H1 (cell line): Measurements from ENCODE around the gene CASP8AP2. TPM values are rescaled to one million over a fixed set of nuclear protein-coding genes. Genes with fewer than 3 reads are reported as not detected.

Experiments used
- CTCF ChIA-PET: fragments of 300-600 bp; sonication (Branson Sonifier 250); formaldehyde crosslinking; loops from one replicate; lab custom pipeline; 2021; ENCODE audit not compliant: partially characterized antibody; lab: Charles Lee
- POLR2A ChIA-PET: fragments of 300-600 bp; sonication (Branson Sonifier 250); formaldehyde crosslinking; loops from one replicate; lab custom pipeline; 2021; ENCODE audit warnings: inconsistent platforms; ENCODE audit not compliant: partially characterized antibody; lab: Charles Lee
- DNase-seq, 2 experiments: peaks; one replicate each; pipeline versions ENCODE4 v3.0.0 to v3.0.0-alpha.2; 2010 to 2022; ENCODE audit warnings: low spot score in 2 of 2, low read depth in 1 of 2, mixed read lengths in 1 of 2
- FAIRE-seq: peaks from 2 replicates; lab custom pipeline; 2011; peaks lifted over from hg19 to GRCh38; lab: Jason Lieb, UNC
- H2AFZ ChIP-seq: 2 replicates; pipeline ENCODE4 v1.8.1; 2012; ENCODE audit warnings: low read length, inconsistent platforms
- H2AK5ac ChIP-seq: 2 replicates; pipeline ENCODE4 v1.6.1; 2013; ENCODE audit warnings: low read depth, low read length
- H2BK120ac ChIP-seq: replicated peaks from 2 replicates; pipeline ENCODE3; 2013; ENCODE audit warnings: low read depth, low read length, inconsistent platforms
- H2BK12ac ChIP-seq: 2 replicates; pipeline ENCODE4 v1.6.1; 2013; ENCODE audit warnings: low read depth, low read length
- H2BK15ac ChIP-seq: 2 replicates; pipeline ENCODE4 v1.6.1; 2013; ENCODE audit warnings: low read length
- H2BK20ac ChIP-seq: 2 replicates; pipeline ENCODE4 v1.6.1; 2013; ENCODE audit warnings: low read length
- H2BK5ac ChIP-seq: 2 replicates; pipeline ENCODE4 v1.6.1; 2013; ENCODE audit warnings: low read depth, low read length
- H3K14ac ChIP-seq: 2 replicates; pipeline ENCODE4 v1.6.1; 2013; ENCODE audit warnings: inconsistent platforms; ENCODE audit not compliant: insufficient read length
- H3K18ac ChIP-seq: 2 replicates; pipeline ENCODE4 v1.6.1; 2013; ENCODE audit warnings: low read length; ENCODE audit errors: extremely low read depth
- H3K23ac ChIP-seq: 2 replicates; pipeline ENCODE4 v1.6.1; 2013; ENCODE audit warnings: inconsistent platforms; ENCODE audit not compliant: insufficient read length
- H3K23me2 ChIP-seq: 2 replicates; pipeline ENCODE4 v1.6.1; 2013; ENCODE audit warnings: low read depth, low read length
- H3K27ac ChIP-seq: 2 replicates; pipeline ENCODE4 v1.6.1; 2011; ENCODE audit warnings: low read depth, low read length, inconsistent platforms
- H3K27me3 ChIP-seq, 4 experiments: replicated peaks in 1 of 4; 1 replicate in 1 of 4; 2 replicates in 3 of 4; pipeline versions ENCODE4 v1.6.1 to v1.8.1; 2011 to 2013; ENCODE audit warnings: low read length in 3 of 4, mild to moderate bottlenecking in 3 of 4, inconsistent platforms in 2 of 4, mixed read lengths in 2 of 4, moderate library complexity in 1 of 4; ENCODE audit not compliant: control insufficient read depth in 3 of 4, insufficient read depth in 3 of 4; ENCODE audit errors: extremely low read depth in 1 of 4
- H3K36me3 ChIP-seq, 4 experiments: 2 replicates each; pipeline versions ENCODE4 v1.6.1 to v1.8.1; 2011 to 2013; ENCODE audit warnings: mild to moderate bottlenecking in 4 of 4, low read length in 3 of 4, moderate library complexity in 2 of 4, control low read depth in 1 of 4, inconsistent platforms in 1 of 4; ENCODE audit not compliant: insufficient read depth in 4 of 4, control insufficient read depth in 2 of 4
- H3K4ac ChIP-seq: replicated peaks from 2 replicates; pipeline ENCODE3; 2013; ENCODE audit warnings: low read length, low read depth, mixed read lengths, inconsistent platforms; ENCODE audit not compliant: insufficient read length
- H3K4me1 ChIP-seq, 4 experiments: replicated peaks in 1 of 4; 1 replicate in 1 of 4; 2 replicates in 3 of 4; pipeline versions ENCODE4 v1.6.1 to v1.8.1; 2011 to 2013; ENCODE audit warnings: low read length in 3 of 4, inconsistent platforms in 2 of 4, mixed read lengths in 1 of 4; ENCODE audit not compliant: insufficient read depth in 4 of 4, control insufficient read depth in 3 of 4
- H3K4me2 ChIP-seq, 2 experiments: 2 replicates each; pipeline versions ENCODE4 v1.6.1 to v1.8.1; 2011 to 2013; ENCODE audit warnings: low read depth in 2 of 2, low read length in 2 of 2, control low read depth in 1 of 2, inconsistent platforms in 1 of 2, mild to moderate bottlenecking in 1 of 2; ENCODE audit not compliant: insufficient read depth in 1 of 2
- H3K4me3 ChIP-seq, 4 experiments: fragments of 200-600, 300-600 bp in 1 of 4; sonication (generic), shearing (Covaris generic), sonication (Bioruptor Twin) in 1 of 4; 2 replicates each; pipeline versions ENCODE4 v1.5.1 to v1.8.1; 2011 to 2016; ENCODE audit warnings: low read length in 4 of 4, low read depth in 3 of 4, control low read depth in 2 of 4, inconsistent platforms in 2 of 4, mild to moderate bottlenecking in 2 of 4, mixed read lengths in 1 of 4, moderate library complexity in 1 of 4; ENCODE audit not compliant: insufficient read depth in 2 of 4; ENCODE audit errors: extremely low read depth in 1 of 4
- H3K56ac ChIP-seq: replicated peaks from 2 replicates; pipeline ENCODE3; 2013; ENCODE audit warnings: low read depth, mild to moderate bottlenecking, mixed read lengths, low read length, inconsistent platforms; ENCODE audit not compliant: insufficient read length
- H3K79me1 ChIP-seq: 2 replicates; pipeline ENCODE4 v1.6.1; 2013; ENCODE audit warnings: low read depth, low read length, control low read depth
- H3K79me2 ChIP-seq, 2 experiments: 2 replicates each; pipeline versions ENCODE4 v1.6.1 to v1.8.1; 2012 to 2013; ENCODE audit warnings: low read length in 2 of 2, mild to moderate bottlenecking in 2 of 2, inconsistent platforms in 1 of 2; ENCODE audit not compliant: insufficient read depth in 2 of 2, control insufficient read depth in 1 of 2
- H3K9ac ChIP-seq, 4 experiments: replicated peaks in 1 of 4; 1 replicate in 1 of 4; 2 replicates in 3 of 4; pipeline versions ENCODE4 v1.6.1 to v1.8.1; 2011 to 2013; ENCODE audit warnings: low read depth in 3 of 4, low read length in 3 of 4, control low read depth in 2 of 4, mild to moderate bottlenecking in 2 of 4, moderate library complexity in 2 of 4, inconsistent platforms in 1 of 4; ENCODE audit errors: extremely low read depth in 1 of 4
- H3K9me3 ChIP-seq, 2 experiments: 2 replicates each; pipeline versions ENCODE4 v1.6.1 to v1.8.1; 2012 to 2013; ENCODE audit warnings: mild to moderate bottlenecking in 2 of 2, moderate library complexity in 2 of 2, control low read depth in 1 of 2, inconsistent platforms in 1 of 2, low read depth in 1 of 2, low read length in 1 of 2, mixed read lengths in 1 of 2; ENCODE audit not compliant: insufficient read depth in 2 of 2
- H4K20me1 ChIP-seq, 2 experiments: replicated peaks in 1 of 2; 2 replicates each; pipeline versions ENCODE3 to v1.8.1; 2011 to 2013; ENCODE audit warnings: inconsistent platforms in 2 of 2, low read length in 2 of 2, mild to moderate bottlenecking in 1 of 2; ENCODE audit not compliant: insufficient read depth in 2 of 2, control insufficient read depth in 1 of 2
- H4K5ac ChIP-seq: 2 replicates; pipeline ENCODE4 v1.6.1; 2013; ENCODE audit warnings: low read length, low read depth, mixed read lengths, inconsistent platforms; ENCODE audit not compliant: insufficient read length
- H4K8ac ChIP-seq: 2 replicates; pipeline ENCODE4 v1.8.0; 2013; ENCODE audit warnings: mild to moderate bottlenecking, moderate library complexity, low read length, inconsistent platforms; ENCODE audit not compliant: insufficient read depth; ENCODE audit errors: extremely low read depth
- H4K91ac ChIP-seq: replicated peaks from 2 replicates; pipeline ENCODE3; 2013; ENCODE audit warnings: low read length, mixed read lengths, inconsistent platforms; ENCODE audit not compliant: insufficient read length
- MAFK ChIP-seq: IDR thresholded peaks from 2 replicates; pipeline ENCODE4 v1.6.1; 2012; ENCODE audit warnings: low read depth, mild to moderate bottlenecking, improper control_type of control experiment, low read length
- SRF ChIP-seq: IDR thresholded peaks from 2 replicates; pipeline ENCODE4 v1.6.1; 2011; ENCODE audit warnings: mild to moderate bottlenecking, low read depth, low read length, moderate library complexity
- TBP ChIP-seq: IDR thresholded peaks from 2 replicates; pipeline ENCODE4 v1.6.1; 2011; ENCODE audit warnings: low read depth, low read length, improper control_type of control experiment
- WGBS, 2 experiments: shearing (Covaris generic) in 1 of 2; methylation state at CpG; one replicate each; pipeline versions ENCODE4 v1.1.6 to v1.1.7; 2013 to 2015; ENCODE audit warnings: low lambda C conversion rate in 2 of 2, mixed read lengths in 2 of 2, inconsistent platforms in 1 of 2, low coverage in 1 of 2, missing lambda C conversion rate in 1 of 2; ENCODE audit not compliant: insufficient replicate concordance in 2 of 2, insufficient coverage in 1 of 2, insufficient read length in 1 of 2; ENCODE audit errors: extremely low coverage in 1 of 2, missing lambda C conversion rate in 1 of 2; 5-methylcytosine and 5-hydroxymethylcytosine counted together
- polyA plus RNA-seq, 7 experiments: library from polyadenylated mRNA; depleted of rRNA in 3 of 7; stranded (reverse) in 5 of 7; unstranded in 2 of 7; fragments of >200 nt in 5 of 7; fragments of 200-250 nt in 2 of 7; gene quantifications; 1 replicate in 5 of 7; 2 replicates in 1 of 7; 4 replicates in 1 of 7; pipeline versions ENCODE4 v1.2.1 to v1.2.3, GENCODE V29; 2011 to 2013; ENCODE audit warnings: missing spikeins in 2 of 7, mixed read lengths in 2 of 7
- total RNA-seq: library from RNA; stranded (reverse); fragmentation: NEBNext Ultra II Directional; extraction: Animal tissue kit (Norgen Biotek cat#: 25700); gene quantifications from 2 replicates; pipeline ENCODE4 v1.2.1, GENCODE V29; 2021

Gene CASP8AP2
- total and polyA plus RNA-seq, 2 of the 8 experiments (the other 6 are each of a cell fraction or from before 2014, with no cell fraction given), result 6.9 to 32.1 TPM

DNA sequence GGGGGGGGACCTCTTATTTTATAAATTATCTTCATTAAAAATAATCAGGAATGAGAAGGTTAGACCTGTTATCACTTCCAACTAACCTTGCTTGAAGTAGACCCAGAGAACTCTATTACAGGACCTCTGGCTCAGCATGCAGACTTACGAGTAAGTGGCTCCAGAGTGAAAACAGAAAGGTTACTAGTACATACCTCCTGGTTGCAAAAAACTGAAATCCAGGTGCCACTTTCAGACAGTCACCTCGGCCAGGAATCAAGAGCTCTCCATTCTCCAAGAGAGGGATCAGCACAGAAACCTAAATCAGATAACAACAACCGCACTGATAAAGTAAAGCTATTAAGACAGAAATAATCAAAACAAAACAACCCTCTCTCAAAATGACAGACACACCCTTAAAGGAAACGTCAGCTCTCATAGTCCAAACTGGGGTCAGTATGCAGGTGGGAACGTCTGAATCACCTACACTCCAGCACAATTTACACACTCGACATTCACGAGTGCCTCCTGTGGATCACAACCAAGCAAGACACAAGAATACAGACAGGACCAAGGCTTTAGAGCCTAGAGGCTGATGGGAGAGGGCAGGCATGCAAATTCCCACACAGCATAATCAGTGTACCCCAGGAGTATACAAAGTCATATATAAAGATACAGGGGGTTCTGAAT is 41.9 kb upstream of the CASP8AP2 start:
- no peak for DNase-seq
- no peak overlapping the region for H3K4ac ChIP-seq
- H3K4me3 ChIP-seq, result no peak overlapping the region
- H2BK20ac ChIP-seq, result no peak overlapping the region
- H3K56ac ChIP-seq, result no peak overlapping the region
- no peaks in the 10 kb centered on the region for H3K4me1 ChIP-seq
- no peak overlapping the region for H3K14ac ChIP-seq
- no peak overlapping the region for H2BK5ac ChIP-seq
- H3K18ac ChIP-seq, result no peak overlapping the region
- peaks cover 0 to 2% of the 10 kb centered on the region in 2 experiments for H4K20me1 ChIP-seq
- ChIA-PET POLR2A (interaction anchor here (1.1 kb wide), 1 partner anchor 53 kb away, joined by 3 read pairs; no protein-coding TSS in a partner anchor), CTCF (interaction anchor here (0.6 kb wide), 1 partner anchor 27 kb away, joined by 3 read pairs; no protein-coding TSS in a partner anchor)
- no peaks in the 10 kb centered on the region; the same call in 1 of the 2 replicates for H3K79me1 ChIP-seq
- H3K9ac ChIP-seq, result no peak overlapping the region
- H4K8ac ChIP-seq, result no peak overlapping the region
- peaks cover 0 to 13% of the 10 kb centered on the region in 2 experiments; a peak in 2 of 4 replicates for H3K79me2 ChIP-seq
- H3K27me3 ChIP-seq, result peaks cover 0 to 2% (median 0%) of the 10 kb centered on the region in 4 experiments; a peak in 1 of 7 replicates
- no peak overlapping the region for H2AFZ ChIP-seq
- no peaks in the 10 kb centered on the region for H3K9me3 ChIP-seq
- H3K4me2 ChIP-seq, result no peak overlapping the region
- peaks cover 34 to 90% (median 77%) of the 10 kb centered on the region in 4 experiments for H3K36me3 ChIP-seq
- H4K91ac ChIP-seq, result no peak overlapping the region
- H3K23ac ChIP-seq, result no peak overlapping the region
- no peak overlapping the region for H2BK15ac ChIP-seq
- H2BK12ac ChIP-seq, result no peak overlapping the region
- no peak overlapping the region for H4K5ac ChIP-seq
- no peak overlapping the region for H3K27ac ChIP-seq
- 92% methylated on average over 7 of the region's 7 CpGs; no CpG with 5 or more reads in 1 of the 2 experiments for WGBS, 2 experiments
- no peaks in the 10 kb centered on the region for H3K23me2 ChIP-seq
- H2AK5ac ChIP-seq, result no peak overlapping the region
- no peak overlapping the region for H2BK120ac ChIP-seq
- no peak for FAIRE-seq
- TF ChIP-seq TBP, result no peak
- no peak for TF ChIP-seq MAFK
- TF ChIP-seq SRF, result no peak
